Esophagus squamous epithelium (tissue), 5 donors: ENCODE results near the gene TBC1D17. TPM values are rescaled to one million over a fixed set of nuclear protein-coding genes. Genes with fewer than 3 reads are reported as not detected.

ENCODE experiments used
- DNase-seq: peaks from one replicate; lab custom pipeline; 2025; lab: John Stamatoyannopoulos, UW
- H3K27ac ChIP-seq, 4 donors: fragments of 200-600 bp; sonication (generic); one replicate each; pipeline ENCODE4 v1.5.1; 2016 to 2019; ENCODE audit warnings: mild to moderate bottlenecking in 1 of 4
- H3K27me3 ChIP-seq, 4 donors: fragments of 200-600 bp; sonication (generic); 1 replicate in 3 of 4; 2 replicates in 1 of 4; pipeline versions ENCODE4 v1.5.1 to v1.6.0; 2017 to 2021; ENCODE audit warnings: antibody characterized with exemption in 1 of 4
- H3K36me3 ChIP-seq, 3 donors: fragments of 200-600 bp; sonication (generic); one replicate each; pipeline ENCODE4 v1.5.1; 2016 to 2019
- H3K4me1 ChIP-seq, 3 donors: fragments of 200-600 bp; sonication (generic); one replicate each; pipeline ENCODE4 v1.5.1; 2017 to 2019
- H3K4me3 ChIP-seq, 4 donors: fragments of 200-600 bp; sonication (generic); 1 replicate in 3 of 4; 2 replicates in 1 of 4; pipeline ENCODE4 v1.5.1; 2016 to 2019; ENCODE audit warnings: mild to moderate bottlenecking in 2 of 4, moderate library complexity in 1 of 4
- H3K9me3 ChIP-seq, 3 donors: fragments of 200-600 bp; sonication (generic); one replicate each; pipeline ENCODE4 v1.5.1; 2016 to 2019
- POLR2A ChIP-seq, 4 donors: fragments of 450-650 bp; IDR thresholded peaks; one replicate each; pipeline ENCODE4 v1.6.1; 2017; ENCODE audit warnings: antibody characterized with exemption in 4 of 4, mild to moderate bottlenecking in 4 of 4, moderate library complexity in 3 of 4
- WGBS, 2 donors: methylation state at CpG; one replicate each; pipeline ENCODE4 v1.1.5; 2018; 5-methylcytosine and 5-hydroxymethylcytosine counted together
- intact Hi-C: fragments of 100-400 bp; cut with DNase I; formaldehyde crosslinking; loops from one replicate; pipeline ENCODE4 v1.15.0; 2022
- total RNA-seq, 4 donors: library from RNA; depleted of rRNA; stranded (reverse); fragments of >200 nt; gene quantifications; one replicate each; pipeline ENCODE4 v1.1.0, GENCODE V29; 2016
- TF ChIP-seq, protein P1 (sequence below), 6 experiments: fragments of 450-650 bp in 4 of 6; fragments of 200-600 bp in 2 of 6; sonication (generic) in 2 of 6; IDR thresholded peaks; one replicate each; pipeline ENCODE4 v1.5.1; 2016 to 2019; ENCODE audit warnings: antibody characterized with exemption in 6 of 6, mild to moderate bottlenecking in 4 of 6, moderate library complexity in 4 of 6
- donor health status: DM: yes; HTN: yes; CAD: no.

The TBC1D17 gene
- total RNA-seq, result 10 to 100 TPM in 3 of 4 donors, 1 to 10 TPM in 1; 6.7 to 25.9 (median 16.9) TPM

DNA sequence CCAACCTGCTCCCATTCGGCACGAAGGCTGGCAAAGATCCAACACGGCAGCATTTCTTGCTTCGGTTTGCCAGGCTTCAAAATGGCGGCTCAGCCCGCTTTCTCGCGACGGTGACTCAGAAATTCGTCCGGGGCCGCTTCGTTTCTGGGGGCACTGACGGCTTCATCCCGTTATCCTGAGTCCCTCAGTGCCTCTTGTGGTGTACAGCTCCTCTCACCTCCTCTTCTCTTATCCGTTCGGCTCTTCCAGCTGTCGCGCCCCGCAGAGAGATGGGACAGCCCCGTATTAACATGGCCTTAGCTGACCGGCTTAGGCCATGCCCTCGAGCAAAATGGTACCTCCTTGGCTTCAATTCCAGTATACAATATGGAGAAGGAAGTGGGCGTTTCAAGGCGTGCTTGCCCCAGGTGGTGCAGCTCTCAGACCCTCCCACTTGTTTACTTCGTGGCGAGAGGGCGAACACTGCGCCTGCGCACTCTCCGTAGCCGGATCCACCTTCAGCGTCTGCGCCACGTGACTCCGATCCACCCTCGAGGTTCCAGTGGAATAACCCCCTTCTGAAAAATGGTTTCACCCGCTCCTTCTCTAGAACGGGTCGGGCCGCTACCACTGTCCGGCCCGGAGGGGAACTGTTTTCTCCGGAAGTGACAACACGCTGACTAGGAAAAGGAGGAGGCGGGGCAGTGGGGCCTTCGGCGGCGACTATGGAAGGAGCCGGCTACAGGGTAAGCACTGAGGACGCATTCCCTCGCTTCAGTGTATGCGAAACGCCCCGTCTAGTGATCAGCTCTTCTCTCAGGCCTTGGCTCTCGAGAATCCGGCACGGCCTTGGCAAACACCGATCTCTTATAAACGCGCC lies at the start of gene TBC1D17, which contains the start of gene AKT1S1:
TSS of gene TBC1D17 (plus strand) at position 683 of the 859 bp plus-strand sequence. CDS start at position 705, 22 bp downstream.
TSS of gene AKT1S1 (minus strand) at position 336 of the 859 bp plus-strand sequence. CDS start 4,060 bp downstream, outside the sequence.
- TF ChIP-seq, protein P1, sequence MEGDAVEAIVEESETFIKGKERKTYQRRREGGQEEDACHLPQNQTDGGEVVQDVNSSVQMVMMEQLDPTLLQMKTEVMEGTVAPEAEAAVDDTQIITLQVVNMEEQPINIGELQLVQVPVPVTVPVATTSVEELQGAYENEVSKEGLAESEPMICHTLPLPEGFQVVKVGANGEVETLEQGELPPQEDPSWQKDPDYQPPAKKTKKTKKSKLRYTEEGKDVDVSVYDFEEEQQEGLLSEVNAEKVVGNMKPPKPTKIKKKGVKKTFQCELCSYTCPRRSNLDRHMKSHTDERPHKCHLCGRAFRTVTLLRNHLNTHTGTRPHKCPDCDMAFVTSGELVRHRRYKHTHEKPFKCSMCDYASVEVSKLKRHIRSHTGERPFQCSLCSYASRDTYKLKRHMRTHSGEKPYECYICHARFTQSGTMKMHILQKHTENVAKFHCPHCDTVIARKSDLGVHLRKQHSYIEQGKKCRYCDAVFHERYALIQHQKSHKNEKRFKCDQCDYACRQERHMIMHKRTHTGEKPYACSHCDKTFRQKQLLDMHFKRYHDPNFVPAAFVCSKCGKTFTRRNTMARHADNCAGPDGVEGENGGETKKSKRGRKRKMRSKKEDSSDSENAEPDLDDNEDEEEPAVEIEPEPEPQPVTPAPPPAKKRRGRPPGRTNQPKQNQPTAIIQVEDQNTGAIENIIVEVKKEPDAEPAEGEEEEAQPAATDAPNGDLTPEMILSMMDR (IDR thresholded peaks at IDR 0.05), result no peak
- TF ChIP-seq POLR2A (IDR thresholded peaks at IDR 0.05), result peak in 3 of 4 donors; percentile 72 to 90 (median 84)
- no peaks in the 10 kb centered on the region for H3K9me3 ChIP-seq
- H3K4me1 ChIP-seq, result peaks cover 21 to 46% (median 25%) of the 10 kb centered on the region in 3 donors
- 0 to 1% methylated on average over 6 to 27 of the region's 61 CpGs for WGBS, 2 donors
- peaks cover 19 to 61% (median 32%) of the 10 kb centered on the region in 3 donors for H3K36me3 ChIP-seq
- H3K27me3 ChIP-seq, result no peaks in the 10 kb centered on the region
- H3K27ac ChIP-seq, result peak within 1 kb of the TSS; percentile 98 to 100 (median 99)
- peak within 1 kb of the TSS; percentile 86 to 99 (median 94) for H3K4me3 ChIP-seq
- intact Hi-C loops, result loop anchor here (10.0 kb wide), 1 partner anchor 62 kb away; the partner anchor contains the start of genes FUZ and MED25
- peak; percentile 92 for DNase-seq

GRCh38 chr19:49829200-49829599 lies 48.3 kb upstream of the TBC1D17 start:
- intact Hi-C loops, result no loop called here

DNA sequence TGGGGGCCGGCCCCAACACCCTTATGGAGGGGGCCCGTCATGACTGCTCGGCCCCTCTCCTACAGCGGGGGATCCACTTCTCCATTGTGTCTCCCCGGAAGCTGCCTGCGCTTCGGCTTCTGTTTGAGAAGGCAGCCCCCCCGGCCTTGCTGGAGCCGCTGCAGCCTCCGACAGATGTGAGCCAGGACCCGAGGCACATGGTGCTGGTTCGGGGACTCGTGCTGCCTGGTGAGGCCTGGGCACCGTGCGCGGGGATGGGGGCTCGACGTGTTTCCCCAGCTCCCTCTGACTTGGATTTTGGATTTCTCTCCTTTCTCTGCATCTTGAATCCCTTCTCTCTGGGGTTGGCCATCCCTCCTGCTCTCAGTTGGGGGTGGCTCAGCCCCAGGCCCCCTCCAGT lies 47.8 kb upstream of the TBC1D17 start:
- no peak overlapping the region for H3K4me3 ChIP-seq
- intact Hi-C loops, result no loop called here
- peaks cover 24 to 93% (median 48%) of the 10 kb centered on the region in 3 donors for H3K36me3 ChIP-seq
- H3K9me3 ChIP-seq, result no peaks in the 10 kb centered on the region
- no peak for TF ChIP-seq POLR2A (IDR thresholded peaks at IDR 0.05)
- TF ChIP-seq, protein P1 (IDR thresholded peaks at IDR 0.05), result no peak
- H3K27me3 ChIP-seq, result no peaks in the 10 kb centered on the region
- WGBS, 2 donors, result 90 to 96% methylated on average over 5 to 8 of the region's 18 CpGs
- no peaks in the 10 kb centered on the region for H3K4me1 ChIP-seq
- H3K27ac ChIP-seq, result no peak overlapping the region
- no peak for DNase-seq

More at GRCh38 chr19:49829200-49829599, 48.3 kb upstream of the TBC1D17 start:
- no peaks in the 10 kb centered on the region for H3K27me3 ChIP-seq
- DNase-seq, result no peak
- 84 to 100% methylated on average over 1 to 5 of the region's 8 CpGs for WGBS, 2 donors
- no peaks in the 10 kb centered on the region for H3K4me1 ChIP-seq
- H3K36me3 ChIP-seq, result peaks cover 24 to 93% (median 43%) of the 10 kb centered on the region in 3 donors
- no peaks in the 10 kb centered on the region for H3K9me3 ChIP-seq
- H3K4me3 ChIP-seq, result no peak overlapping the region
- H3K27ac ChIP-seq, result no peak overlapping the region
- TF ChIP-seq POLR2A (IDR thresholded peaks at IDR 0.05), result no peak
- TF ChIP-seq, protein P1 (IDR thresholded peaks at IDR 0.05), result no peak

GRCh38 chr19:49830766-49831165 lies 46.7 kb upstream of the TBC1D17 start:
- WGBS, 2 donors, result 93% methylated on average over 3 to 5 of the region's 12 CpGs

GRCh38 chr19:49831592-49831991 lies 45.9 kb upstream of the TBC1D17 start:
- 87 to 88% methylated on average over 5 of the region's 8 CpGs for WGBS, 2 donors
- Histone ChIP-seq H3K36me3 (peaks cover 36 to 97% (median 66%) of the 10 kb centered on the region in 3 donors), H3K27ac (peak overlapping the region in 1 of 4 donors; percentile 39), H3K27me3 (no peaks in the 10 kb centered on the region), H3K4me1 (no peaks in the 10 kb centered on the region), H3K9me3 (no peaks in the 10 kb centered on the region), H3K4me3 (no peak overlapping the region)
- TF ChIP-seq, protein P1 (IDR thresholded peaks at IDR 0.05), result no peak
- no peak for TF ChIP-seq POLR2A (IDR thresholded peaks at IDR 0.05)
- DNase-seq, result no peak
- intact Hi-C loops, result no loop called here

More at GRCh38 chr19:49830766-49831165, 46.7 kb upstream of the TBC1D17 start:
- DNase-seq, result no peak
- no peaks in the 10 kb centered on the region for H3K4me1 ChIP-seq
- peaks cover 29 to 97% (median 59%) of the 10 kb centered on the region in 3 donors for H3K36me3 ChIP-seq
- H3K27me3 ChIP-seq, result no peaks in the 10 kb centered on the region
- TF ChIP-seq POLR2A (IDR thresholded peaks at IDR 0.05), result no peak
- intact Hi-C loops, result no loop called here
- no peaks in the 10 kb centered on the region for H3K9me3 ChIP-seq
- no peak overlapping the region for H3K27ac ChIP-seq
- no peak overlapping the region for H3K4me3 ChIP-seq
